ENCODE measurements around the gene CUL2.
"Not testable (repeated sequence)": the region's sequence is repeated elsewhere in the genome, so short reads cannot be mapped to it uniquely, and the experiment has no call there.

DNA sequence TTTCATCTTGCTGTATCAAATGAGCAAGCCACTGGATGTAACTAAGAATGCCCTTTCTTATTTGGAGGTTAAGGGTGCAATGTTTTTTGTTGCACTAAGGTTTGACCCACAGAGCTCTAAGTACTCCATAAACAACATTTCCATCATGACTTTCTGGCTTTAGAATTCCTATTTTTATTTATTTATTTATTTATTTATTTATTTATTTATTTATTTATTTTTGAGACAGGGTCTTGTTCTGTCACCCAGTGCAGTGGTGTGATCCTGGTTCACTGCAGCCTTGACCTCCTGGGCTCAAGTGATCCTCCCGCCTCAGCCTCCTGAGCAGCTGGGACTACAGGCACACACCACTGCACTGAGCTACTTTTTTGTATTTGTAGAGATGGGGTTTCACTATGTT, 9.9 kb downstream of the CUL2 start:
- TF ChIP-seq, protein P1, sequence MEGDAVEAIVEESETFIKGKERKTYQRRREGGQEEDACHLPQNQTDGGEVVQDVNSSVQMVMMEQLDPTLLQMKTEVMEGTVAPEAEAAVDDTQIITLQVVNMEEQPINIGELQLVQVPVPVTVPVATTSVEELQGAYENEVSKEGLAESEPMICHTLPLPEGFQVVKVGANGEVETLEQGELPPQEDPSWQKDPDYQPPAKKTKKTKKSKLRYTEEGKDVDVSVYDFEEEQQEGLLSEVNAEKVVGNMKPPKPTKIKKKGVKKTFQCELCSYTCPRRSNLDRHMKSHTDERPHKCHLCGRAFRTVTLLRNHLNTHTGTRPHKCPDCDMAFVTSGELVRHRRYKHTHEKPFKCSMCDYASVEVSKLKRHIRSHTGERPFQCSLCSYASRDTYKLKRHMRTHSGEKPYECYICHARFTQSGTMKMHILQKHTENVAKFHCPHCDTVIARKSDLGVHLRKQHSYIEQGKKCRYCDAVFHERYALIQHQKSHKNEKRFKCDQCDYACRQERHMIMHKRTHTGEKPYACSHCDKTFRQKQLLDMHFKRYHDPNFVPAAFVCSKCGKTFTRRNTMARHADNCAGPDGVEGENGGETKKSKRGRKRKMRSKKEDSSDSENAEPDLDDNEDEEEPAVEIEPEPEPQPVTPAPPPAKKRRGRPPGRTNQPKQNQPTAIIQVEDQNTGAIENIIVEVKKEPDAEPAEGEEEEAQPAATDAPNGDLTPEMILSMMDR (IDR thresholded peaks at IDR 0.05 in 8 of 11, conservative IDR thresholded peaks at IDR 0.05 in 3 of 11) = not testable (repeated sequence)
- TF ChIP-seq POLR2AphosphoS5, POLR2A (IDR thresholded peaks at IDR 0.05): not testable (repeated sequence)

Data from spleen (tissue), 7 donors.